HG03521 (cell line): ENCODE results near the gene GPR84.
A peak's percentile ranks its signal among the peaks of the same experiment; 100 is the strongest.

Experiments
- ATAC-seq: cut with Tn5 transposase; IDR thresholded peaks from one replicate; pipeline ENCODE4 v1.9.1; 2021; ENCODE audit warnings: mild to moderate bottlenecking, moderate library complexity; ENCODE audit not compliant: unreplicated experiment

GPR84 gene

GRCh38 chr12:54392485-54393206, 28.4 kb upstream of the GPR84 start:
- no peak for ATAC-seq

GRCh38 chr12:54390668-54391551, 26.6 kb upstream of the GPR84 start:
- peak; percentile 47 for ATAC-seq

GRCh38 chr12:54390176-54390667, 25.9 kb upstream of the GPR84 start:
- ATAC-seq, result no peak

- ATAC-seq, result no peak
Measured at GRCh38 chr12:54389607-54390175, 25.4 kb upstream of the GPR84 start.

GRCh38 chr12:54389134-54389508, 24.8 kb upstream of the GPR84 start:
- ATAC-seq, result no peak

GRCh38 chr12:54388237-54389133, 24.2 kb upstream of the GPR84 start:
- no peak for ATAC-seq

- no peak for ATAC-seq
Measured at GRCh38 chr12:54387114-54387467, 22.8 kb upstream of the GPR84 start.

GRCh38 chr12:54386403-54387113, 22.3 kb upstream of the GPR84 start:
- ATAC-seq, result no peak

- ATAC-seq, result no peak
Measured at GRCh38 chr12:54385251-54385914, 21.1 kb upstream of the GPR84 start.

- ATAC-seq, result no peak
Measured at GRCh38 chr12:54384591-54385041, 20.3 kb upstream of the GPR84 start, which contains the start of gene ZNF385A. ZNF385A (minus strand) TSS chr12:54384733; CDS start chr12:54384514, 219 bp downstream.

- ATAC-seq, result no peak
Measured at GRCh38 chr12:54383041-54383609, 18.8 kb upstream of the GPR84 start.

GRCh38 chr12:54381136-54381535, 16.9 kb upstream of the GPR84 start:
- ATAC-seq, result no peak

GRCh38 chr12:54379398-54380201, 15.3 kb upstream of the GPR84 start:
- ATAC-seq, result peak; percentile 87

GRCh38 chr12:54378796-54379397, 14.6 kb upstream of the GPR84 start:
- ATAC-seq, result peak; percentile 46

- ATAC-seq, result no peak
Measured at GRCh38 chr12:54377797-54378515, 13.7 kb upstream of the GPR84 start.

- no peak for ATAC-seq
Measured at GRCh38 chr12:54377007-54377406, 12.7 kb upstream of the GPR84 start.

- no peak for ATAC-seq
Measured at GRCh38 chr12:54376596-54376995, 12.3 kb upstream of the GPR84 start.
